Type B pancreatic cell (in vitro differentiated cells): ENCODE data around the gene ATRNL1. TPM values are rescaled to one million over a fixed set of nuclear protein-coding genes. Genes with fewer than 3 reads are reported as not detected.

Experiments used
- DNase-seq: peaks from one replicate; pipeline ENCODE4 v3.0.0; 2021; ENCODE audit warnings: mixed read lengths; ENCODE audit not compliant: unreplicated experiment; ENCODE audit errors: extremely low spot score
- H3K27ac Mint-ChIP-seq: 2 replicates; pipeline ENCODE4 v1.8.0; 2021; ENCODE audit warnings: mild to moderate bottlenecking, mixed read lengths
- H3K27me3 Mint-ChIP-seq: 2 replicates; pipeline ENCODE4 v1.8.0; 2021; ENCODE audit warnings: mixed read lengths
- H3K36me3 Mint-ChIP-seq: 2 replicates; pipeline ENCODE4 v1.8.0; 2021; ENCODE audit warnings: mixed read lengths
- H3K4me1 Mint-ChIP-seq: one replicate; pipeline ENCODE4 v1.8.0; 2021; ENCODE audit warnings: mixed read lengths; ENCODE audit not compliant: unreplicated experiment
- H3K4me3 Mint-ChIP-seq: 2 replicates; pipeline ENCODE4 v1.8.0; 2021; ENCODE audit warnings: mild to moderate bottlenecking, mixed read lengths
- H3K9me3 Mint-ChIP-seq: 2 replicates; pipeline ENCODE4 v1.8.0; 2021; ENCODE audit warnings: mixed read lengths
- total RNA-seq: library from RNA; stranded (reverse); gene quantifications from 2 replicates; pipeline ENCODE4 v1.2.1, GENCODE V29; 2021; ENCODE audit warnings: low replicate concordance
- TF ChIP-seq, protein P1 (sequence below): fragments of 200-600 bp; sonication (generic); conservative IDR thresholded peaks from 2 replicates; pipeline ENCODE4 v1.5.0; 2021; ENCODE audit warnings: antibody characterized with exemption, mild to moderate bottlenecking

Gene ATRNL1
- total RNA-seq, 1 donor from 2014 or later = 38.4 TPM

DNA sequence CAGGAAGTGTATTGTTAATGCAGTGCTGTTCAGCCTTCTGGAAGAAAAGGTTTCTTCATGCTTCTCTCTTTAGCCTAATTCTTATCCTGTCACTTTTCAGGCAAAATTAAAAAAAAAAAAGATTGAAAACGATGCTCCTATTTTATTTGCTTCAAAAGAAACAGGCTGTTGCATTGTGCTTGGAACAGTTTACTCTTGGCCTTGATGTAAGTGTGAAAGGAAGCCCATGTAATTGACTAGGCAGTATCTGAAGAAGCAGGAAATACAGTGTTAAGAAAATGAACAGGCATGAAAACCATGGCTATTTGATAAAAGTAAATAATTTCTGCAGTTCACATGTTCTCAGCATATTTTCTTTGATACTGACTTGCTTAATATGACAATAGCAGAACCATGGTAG lies 40.4 kb upstream of the ATRNL1 start:
- Mint-ChIP-seq H3K27ac (no peak overlapping the region), H3K36me3 (no peaks in the 10 kb centered on the region), H3K27me3 (peaks cover 4% of the 10 kb centered on the region), H3K4me3 (no peak overlapping the region), H3K9me3 (no peaks in the 10 kb centered on the region), H3K4me1 (peaks cover 20% of the 10 kb centered on the region)
- TF ChIP-seq, protein P1, sequence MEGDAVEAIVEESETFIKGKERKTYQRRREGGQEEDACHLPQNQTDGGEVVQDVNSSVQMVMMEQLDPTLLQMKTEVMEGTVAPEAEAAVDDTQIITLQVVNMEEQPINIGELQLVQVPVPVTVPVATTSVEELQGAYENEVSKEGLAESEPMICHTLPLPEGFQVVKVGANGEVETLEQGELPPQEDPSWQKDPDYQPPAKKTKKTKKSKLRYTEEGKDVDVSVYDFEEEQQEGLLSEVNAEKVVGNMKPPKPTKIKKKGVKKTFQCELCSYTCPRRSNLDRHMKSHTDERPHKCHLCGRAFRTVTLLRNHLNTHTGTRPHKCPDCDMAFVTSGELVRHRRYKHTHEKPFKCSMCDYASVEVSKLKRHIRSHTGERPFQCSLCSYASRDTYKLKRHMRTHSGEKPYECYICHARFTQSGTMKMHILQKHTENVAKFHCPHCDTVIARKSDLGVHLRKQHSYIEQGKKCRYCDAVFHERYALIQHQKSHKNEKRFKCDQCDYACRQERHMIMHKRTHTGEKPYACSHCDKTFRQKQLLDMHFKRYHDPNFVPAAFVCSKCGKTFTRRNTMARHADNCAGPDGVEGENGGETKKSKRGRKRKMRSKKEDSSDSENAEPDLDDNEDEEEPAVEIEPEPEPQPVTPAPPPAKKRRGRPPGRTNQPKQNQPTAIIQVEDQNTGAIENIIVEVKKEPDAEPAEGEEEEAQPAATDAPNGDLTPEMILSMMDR = no peak
- no peak for DNase-seq

DNA sequence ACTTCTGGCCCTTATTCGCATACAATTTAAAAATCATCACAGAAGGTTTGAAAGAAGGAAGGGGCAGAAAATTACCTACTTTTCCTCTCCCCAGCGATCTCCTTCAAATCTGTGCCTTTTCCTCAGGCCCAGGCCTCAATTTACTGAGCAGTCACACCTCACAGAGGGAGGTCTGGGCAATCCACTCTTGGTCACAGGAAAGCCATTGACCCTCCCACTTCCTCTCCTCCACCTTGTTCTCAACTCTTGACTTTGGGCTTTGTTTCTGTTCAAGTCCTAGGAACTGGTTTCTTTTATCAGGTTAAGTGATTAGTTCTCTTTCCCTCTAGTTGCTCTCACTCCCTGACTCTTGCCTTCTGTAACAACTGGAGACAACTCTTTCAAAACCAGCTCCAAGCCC lies 37.0 kb upstream of the ATRNL1 start:
- no peak for DNase-seq
- H3K4me3 Mint-ChIP-seq = no peak overlapping the region
- TF ChIP-seq, protein P1 = no peak
- peaks cover 9% of the 10 kb centered on the region for H3K4me1 Mint-ChIP-seq
- H3K36me3 Mint-ChIP-seq = no peaks in the 10 kb centered on the region
- peaks cover 4% of the 10 kb centered on the region for H3K27me3 Mint-ChIP-seq
- H3K27ac Mint-ChIP-seq = no peak overlapping the region
- no peaks in the 10 kb centered on the region for H3K9me3 Mint-ChIP-seq

DNA sequence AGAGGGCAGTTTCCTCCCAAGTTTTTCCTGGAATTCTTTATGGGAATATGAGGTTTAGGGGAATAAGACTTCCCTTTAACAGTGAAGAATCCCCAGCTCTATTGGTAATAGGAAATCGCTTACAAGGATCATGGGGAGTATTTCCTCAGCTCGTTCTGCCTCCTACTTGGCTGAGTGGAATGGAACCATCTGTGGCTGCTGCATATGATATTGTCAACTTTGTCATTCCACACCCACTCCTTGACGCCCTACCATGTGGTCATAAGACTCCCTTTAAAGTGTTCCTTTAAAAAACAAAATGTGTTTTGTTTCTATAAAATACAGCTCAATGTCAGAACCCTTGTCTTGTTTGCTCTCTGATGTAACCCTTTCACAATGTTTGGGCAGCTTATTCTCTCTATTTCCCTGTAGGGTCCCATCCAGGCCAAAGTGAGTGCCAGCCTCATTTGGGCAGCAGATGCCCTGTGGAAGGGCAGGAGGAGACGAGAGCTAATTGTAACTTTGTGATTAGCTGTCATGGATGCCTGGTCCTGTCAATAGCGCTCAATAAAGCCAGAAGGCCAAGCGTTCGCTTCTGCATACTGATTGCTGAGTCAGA lies 33.8 kb upstream of the ATRNL1 start:
- Mint-ChIP-seq H3K4me1 (no peaks in the 10 kb centered on the region), H3K9me3 (no peaks in the 10 kb centered on the region), H3K4me3 (no peak overlapping the region), H3K36me3 (no peaks in the 10 kb centered on the region), H3K27me3 (peaks cover 4% of the 10 kb centered on the region), H3K27ac (no peak overlapping the region)
- no peak for DNase-seq
- TF ChIP-seq, protein P1 = no peak

DNA sequence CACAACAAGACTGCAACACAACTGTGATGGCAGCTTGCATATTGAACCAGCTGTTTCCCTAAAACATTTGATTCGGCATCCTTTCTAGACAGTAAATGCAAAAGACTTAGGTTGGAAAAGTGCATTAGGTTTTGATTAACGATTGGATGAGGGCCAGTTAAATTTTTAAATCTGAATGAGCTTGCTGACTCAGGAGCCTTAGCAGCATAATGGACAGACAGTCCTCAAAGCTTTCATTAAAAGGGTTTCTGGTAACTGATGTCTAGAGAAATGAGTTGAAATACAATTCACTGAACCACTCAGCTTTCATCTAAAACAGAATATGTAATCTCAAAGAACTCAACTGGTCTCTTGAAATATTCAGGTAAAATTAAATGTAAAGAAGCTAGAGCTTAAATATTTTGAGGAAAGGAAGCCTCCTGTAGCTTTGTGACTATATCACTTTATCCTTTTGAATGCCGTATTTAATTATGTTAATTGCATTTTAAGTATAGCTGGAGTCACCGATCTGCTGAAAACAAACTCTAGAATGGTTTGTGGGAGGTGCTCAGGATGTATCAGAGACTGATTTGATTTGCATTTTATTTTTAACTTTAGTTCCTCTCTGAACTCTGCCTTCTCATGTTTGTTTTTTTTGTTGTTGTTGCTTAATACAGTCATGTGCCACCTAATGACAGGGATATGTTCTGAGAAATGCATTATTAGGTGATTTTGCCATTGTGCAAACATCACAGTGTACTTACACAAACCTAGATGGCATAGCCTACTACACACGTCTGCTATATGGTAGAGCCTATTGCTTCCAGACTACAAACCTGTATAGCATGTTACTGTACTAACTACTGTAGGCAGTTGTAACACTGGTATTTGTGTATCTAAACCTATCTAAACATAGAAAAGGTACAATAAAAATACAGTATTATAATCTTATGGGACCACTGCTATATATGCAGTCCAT lies 29.2 kb upstream of the ATRNL1 start:
- H3K36me3 Mint-ChIP-seq = no peaks in the 10 kb centered on the region
- H3K4me3 Mint-ChIP-seq = no peak overlapping the region
- no peaks in the 10 kb centered on the region for H3K9me3 Mint-ChIP-seq
- H3K4me1 Mint-ChIP-seq = no peaks in the 10 kb centered on the region
- H3K27me3 Mint-ChIP-seq = peaks cover 6% of the 10 kb centered on the region
- H3K27ac Mint-ChIP-seq = no peak overlapping the region
- DNase-seq = no peak
- TF ChIP-seq, protein P1 = no peak

DNA sequence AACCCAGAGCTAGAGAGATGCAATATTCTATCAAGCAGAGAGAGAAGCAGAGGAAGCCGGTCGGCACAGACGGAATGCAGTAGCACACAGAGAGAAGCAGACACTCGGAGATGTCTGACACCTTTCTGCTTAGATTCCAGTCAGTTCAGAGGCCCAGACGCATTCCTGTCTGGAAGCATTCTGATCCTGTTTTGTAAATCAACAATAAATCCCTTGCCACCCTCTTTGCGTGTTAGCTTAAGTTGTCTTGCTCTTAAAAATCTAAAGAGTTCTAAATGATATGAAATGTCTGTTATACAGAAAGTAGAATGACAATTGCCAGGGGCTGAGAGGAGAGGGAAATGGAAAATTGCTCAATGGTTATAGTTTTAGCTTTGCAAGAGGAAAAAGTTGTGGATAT lies 27.4 kb upstream of the ATRNL1 start:
- Mint-ChIP-seq H3K4me3 (no peak overlapping the region), H3K27ac (no peak overlapping the region), H3K9me3 (no peaks in the 10 kb centered on the region), H3K4me1 (no peaks in the 10 kb centered on the region), H3K27me3 (peaks cover 6% of the 10 kb centered on the region), H3K36me3 (no peaks in the 10 kb centered on the region)
- TF ChIP-seq, protein P1 = no peak
- DNase-seq = no peak
